ENCODE measurements around the gene ATP5F1A.

The ATP5F1A gene

GRCh38 chr18:46073474-46074331, 24.4 kb downstream of the ATP5F1A start:
- Histone ChIP-seq H3K36me3 (ENCODE audit: insufficient read depth, low read length) (peaks cover 15% of the 10 kb centered on the region), H4K20me1 (ENCODE audit: insufficient read depth, low read length) (no peaks in the 10 kb centered on the region), H3K4me2 (ENCODE audit: low read length) (no peak overlapping the region), H3K4me3 (ENCODE audit: low read depth, low read length, poor library complexity, severe bottlenecking) (no peak overlapping the region), H2AFZ (ENCODE audit: low read length) (no peak overlapping the region), H3K79me2 (ENCODE audit: insufficient read depth, low read length) (no peaks in the 10 kb centered on the region), H3K27me3 (ENCODE audit: insufficient read depth, low read length) (no peaks in the 10 kb centered on the region), H3K9me3 (ENCODE audit: low read length) (no peaks in the 10 kb centered on the region), H3K4me1 (ENCODE audit: insufficient read depth, low read length, severe bottlenecking) (no peaks in the 10 kb centered on the region), H3K9me2 (ENCODE audit: low read depth, low read length) (no peaks in the 10 kb centered on the region), H3K27ac (ENCODE audit: low read depth, low read length, poor library complexity, severe bottlenecking) (no peak overlapping the region), H3F3A (ENCODE audit: insufficient read depth, low read length) (no peaks in the 10 kb centered on the region; the same call in 1 of the 2 replicates), H3K9ac (ENCODE audit: low read length) (no peak overlapping the region)
- TF ChIP-seq EZH2 (IDR thresholded peaks at IDR 0.05; ENCODE audit: borderline replicate concordance, low read length) (no peak), CTCF (IDR thresholded peaks at IDR 0.05; ENCODE audit: low read length) (peak; percentile 63)

- H3K4me2 ChIP-seq (ENCODE audit: low read length), result no peak overlapping the region
- H3K4me1 ChIP-seq (ENCODE audit: insufficient read depth, low read length, severe bottlenecking), result no peaks in the 10 kb centered on the region
- H3F3A ChIP-seq (ENCODE audit: insufficient read depth, low read length), result no peaks in the 10 kb centered on the region; the same call in 1 of the 2 replicates
- no peak for TF ChIP-seq CTCF (IDR thresholded peaks at IDR 0.05; ENCODE audit: low read length)
- TF ChIP-seq EZH2 (IDR thresholded peaks at IDR 0.05; ENCODE audit: borderline replicate concordance, low read length), result no peak
- no peaks in the 10 kb centered on the region for H3K79me2 ChIP-seq (ENCODE audit: insufficient read depth, low read length)
- no peaks in the 10 kb centered on the region for H3K9me2 ChIP-seq (ENCODE audit: low read depth, low read length)
- H2AFZ ChIP-seq (ENCODE audit: low read length), result no peak overlapping the region
- H3K9me3 ChIP-seq (ENCODE audit: low read length), result no peaks in the 10 kb centered on the region
- H3K4me3 ChIP-seq (ENCODE audit: low read depth, low read length, poor library complexity, severe bottlenecking), result no peak overlapping the region
- H3K9ac ChIP-seq (ENCODE audit: low read length), result no peak overlapping the region
- H3K27ac ChIP-seq (ENCODE audit: low read depth, low read length, poor library complexity, severe bottlenecking), result no peak overlapping the region
- peaks cover 8% of the 10 kb centered on the region for H3K36me3 ChIP-seq (ENCODE audit: insufficient read depth, low read length)
- no peaks in the 10 kb centered on the region for H4K20me1 ChIP-seq (ENCODE audit: insufficient read depth, low read length)
- H3K27me3 ChIP-seq (ENCODE audit: insufficient read depth, low read length), result no peaks in the 10 kb centered on the region
These were observed 25.1 kb downstream of the ATP5F1A start for GRCh38 chr18:46072959-46073358.

GRCh38 chr18:46072376-46072867, 25.7 kb downstream of the ATP5F1A start:
- Histone ChIP-seq H3K4me2 (ENCODE audit: low read length) (no peak overlapping the region), H3K36me3 (ENCODE audit: insufficient read depth, low read length) (peaks cover 3% of the 10 kb centered on the region), H4K20me1 (ENCODE audit: insufficient read depth, low read length) (no peaks in the 10 kb centered on the region), H3K27ac (ENCODE audit: low read depth, low read length, poor library complexity, severe bottlenecking) (no peak overlapping the region), H3K9ac (ENCODE audit: low read length) (no peak overlapping the region), H3K9me3 (ENCODE audit: low read length) (no peaks in the 10 kb centered on the region), H3K9me2 (ENCODE audit: low read depth, low read length) (no peaks in the 10 kb centered on the region), H3K4me1 (ENCODE audit: insufficient read depth, low read length, severe bottlenecking) (peaks cover 4% of the 10 kb centered on the region), H3K27me3 (ENCODE audit: insufficient read depth, low read length) (no peaks in the 10 kb centered on the region), H2AFZ (ENCODE audit: low read length) (no peak overlapping the region), H3F3A (ENCODE audit: insufficient read depth, low read length) (no peaks in the 10 kb centered on the region), H3K4me3 (ENCODE audit: low read depth, low read length, poor library complexity, severe bottlenecking) (no peak overlapping the region), H3K79me2 (ENCODE audit: insufficient read depth, low read length) (no peaks in the 10 kb centered on the region)
- TF ChIP-seq EZH2 (IDR thresholded peaks at IDR 0.05; ENCODE audit: borderline replicate concordance, low read length), result no peak
- no peak for TF ChIP-seq CTCF (IDR thresholded peaks at IDR 0.05; ENCODE audit: low read length)
